ENCODE results near the gene DNAJC30.

DNA sequence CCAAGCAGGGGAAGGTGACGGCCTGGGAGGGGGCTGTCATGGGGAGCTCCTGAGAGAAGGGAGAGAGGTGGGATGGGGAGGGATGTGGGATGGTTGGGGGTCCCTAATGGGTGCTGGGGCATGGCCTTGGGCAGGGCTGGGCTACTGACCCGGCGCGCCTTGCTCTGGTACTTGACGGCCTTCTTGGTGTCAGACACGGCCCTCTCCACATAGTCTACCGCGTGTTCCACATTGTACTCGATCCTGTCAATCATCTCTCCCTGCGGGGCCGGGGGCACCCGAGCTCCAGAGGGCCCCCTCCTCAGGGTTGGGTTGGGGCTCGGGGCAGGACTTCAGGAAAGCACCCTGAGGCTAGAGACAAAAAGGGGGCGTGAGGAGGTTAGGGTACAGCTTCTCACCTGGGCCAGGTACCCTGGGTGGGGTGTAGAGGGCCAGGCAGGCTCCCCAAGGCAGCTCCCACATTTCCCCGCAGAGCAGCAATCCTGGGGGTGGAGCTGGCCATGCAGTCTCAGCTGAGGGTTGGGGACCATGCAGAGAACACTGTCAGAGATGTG lies 17.4 kb upstream of the DNAJC30 start:
- TF ChIP-seq, protein P1, sequence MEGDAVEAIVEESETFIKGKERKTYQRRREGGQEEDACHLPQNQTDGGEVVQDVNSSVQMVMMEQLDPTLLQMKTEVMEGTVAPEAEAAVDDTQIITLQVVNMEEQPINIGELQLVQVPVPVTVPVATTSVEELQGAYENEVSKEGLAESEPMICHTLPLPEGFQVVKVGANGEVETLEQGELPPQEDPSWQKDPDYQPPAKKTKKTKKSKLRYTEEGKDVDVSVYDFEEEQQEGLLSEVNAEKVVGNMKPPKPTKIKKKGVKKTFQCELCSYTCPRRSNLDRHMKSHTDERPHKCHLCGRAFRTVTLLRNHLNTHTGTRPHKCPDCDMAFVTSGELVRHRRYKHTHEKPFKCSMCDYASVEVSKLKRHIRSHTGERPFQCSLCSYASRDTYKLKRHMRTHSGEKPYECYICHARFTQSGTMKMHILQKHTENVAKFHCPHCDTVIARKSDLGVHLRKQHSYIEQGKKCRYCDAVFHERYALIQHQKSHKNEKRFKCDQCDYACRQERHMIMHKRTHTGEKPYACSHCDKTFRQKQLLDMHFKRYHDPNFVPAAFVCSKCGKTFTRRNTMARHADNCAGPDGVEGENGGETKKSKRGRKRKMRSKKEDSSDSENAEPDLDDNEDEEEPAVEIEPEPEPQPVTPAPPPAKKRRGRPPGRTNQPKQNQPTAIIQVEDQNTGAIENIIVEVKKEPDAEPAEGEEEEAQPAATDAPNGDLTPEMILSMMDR (IDR thresholded peaks at IDR 0.05), result no peak
- TF ChIP-seq ZFX (IDR thresholded peaks at IDR 0.05; ENCODE audit: borderline replicate concordance), result no peak
